ENCODE results near the gene ZBTB16. TPM values are rescaled to one million over a fixed set of nuclear protein-coding genes. Genes with fewer than 3 reads are reported as not detected.

Gene ZBTB16
- total and polyA plus RNA-seq, 2 of the 4 experiments (the other 2 are of a cell fraction), result not detected

GRCh38 chr11:114295676-114296604 lies 236.4 kb downstream of the ZBTB16 start, which contains the start of gene NNMT:
Gene NNMT, plus strand, starts transcription at chr11:114296399. Its CDS starts 158 bp downstream, at chr11:114296557.
- peak within 1 kb of the TSS; percentile 95 to 100 for H4K8ac ChIP-seq (ENCODE audit: low read depth in 2 of 2, low read length in 2 of 2)
- dilution Hi-C loops (cut with HindIII; ENCODE audit: low sequenced_read_pairs, unreplicated experiment) (no loop called here), intact Hi-C loops (cut with micrococcal nuclease) (loop anchor here (1.0 to 10.0 kb wide), 3 partner anchors 104 to 1209 kb away; partner anchors contain the start of genes C11orf71, CADM1 and RBM7), in situ Hi-C loops (cut with MboI; ENCODE audit: low sequenced_read_pairs) (no loop called here)
- ChIA-PET POLR2A (ENCODE audit: unreplicated experiment) (interaction anchor here (0.5 to 1.5 kb wide), 8 partner anchors 9 to 299 kb away, joined by 3 to 14 read pairs (median 4); no protein-coding TSS in a partner anchor), CTCF (interaction anchor here (0.6 to 1.5 kb wide), 3 partner anchors 8 to 20 kb away, joined by 3 to 7 read pairs (median 4); no protein-coding TSS in a partner anchor)
- H3K4ac ChIP-seq (ENCODE audit: low read depth, low read length), result peak within 1 kb of the TSS; percentile 100
- H3K56ac ChIP-seq (ENCODE audit: extremely low read depth, insufficient read depth, low read length), result peak within 1 kb of the TSS; percentile 99
- peaks cover 4% of the 10 kb centered on the region for H3K9me3 ChIP-seq (ENCODE audit: control insufficient read depth, insufficient read depth, low read length)
- peaks cover 18% of the 10 kb centered on the region for H3K4me1 ChIP-seq (ENCODE audit: control insufficient read depth, insufficient read depth, low read length)
- ATAC-seq (ENCODE audit: low read depth) (peak; percentile 73), DNase-seq (peak; percentile 97)
- peak within 1 kb of the TSS; percentile 100 for H3K23ac ChIP-seq (ENCODE audit: low read depth, low read length)
- peak within 1 kb of the TSS; percentile 98 for H3K27ac ChIP-seq (ENCODE audit: insufficient read depth, low read length)
- H3K18ac ChIP-seq (ENCODE audit: low read depth, low read length), result peak within 1 kb of the TSS; percentile 100
- peak within 1 kb of the TSS; percentile 100 for H4K91ac ChIP-seq (ENCODE audit: insufficient read depth, low read depth, low read length)
- H2AK9ac ChIP-seq (replicated peaks; ENCODE audit: low read depth, low read length, poor library complexity), result peak within 1 kb of the TSS; percentile 99
- BruUV-seq (replicated peaks), result no TSS peak
- no peaks in the 10 kb centered on the region for H4K20me1 ChIP-seq (ENCODE audit: insufficient read depth, low read length)
- peak within 1 kb of the TSS; percentile 88 for H2AFZ ChIP-seq (replicated peaks; ENCODE audit: low read length, poor library complexity)
- H3K79me1 ChIP-seq (ENCODE audit: low read depth in 1 of 2, low read length in 2 of 2), result peaks cover 17 to 19% of the 10 kb centered on the region in 2 experiments
- peak within 1 kb of the TSS; percentile 62 for H3K4me3 ChIP-seq (ENCODE audit: insufficient read depth, low read depth, low read length)
- H2AK5ac ChIP-seq (ENCODE audit: low read depth, low read length), result peak within 1 kb of the TSS; percentile 100
- peaks cover 8% of the 10 kb centered on the region for H3K9me1 ChIP-seq (ENCODE audit: insufficient read depth, low read length)
- 46% methylated on average over 4 of the region's 11 CpGs; no CpG with 5 or more reads in 1 of the 2 experiments for WGBS, 2 experiments (ENCODE audit: extremely low coverage in 2 of 2, insufficient read length in 1 of 2)
- H3K27me3 ChIP-seq (ENCODE audit: control insufficient read depth, insufficient read depth, low read length), result no peaks in the 10 kb centered on the region
- peak within 1 kb of the TSS; percentile 100 for H2BK5ac ChIP-seq (ENCODE audit: low read depth, low read length, poor library complexity, severe bottlenecking)
- peak within 1 kb of the TSS; percentile 100 for H2BK20ac ChIP-seq (ENCODE audit: low read depth, low read length)
- peak within 1 kb of the TSS; percentile 100 for H3K14ac ChIP-seq (replicated peaks; ENCODE audit: low read depth, low read length)
- H3K9ac ChIP-seq (ENCODE audit: low read depth, low read length), result peak within 1 kb of the TSS; percentile 97
- TF ChIP-seq CEBPB (IDR thresholded peaks at IDR 0.05; ENCODE audit: low read depth, low read length), result peak; percentile 92
- no peak for TF ChIP-seq CHD1 (IDR thresholded peaks at IDR 0.05; ENCODE audit: low read depth, low read length)
- peak; percentile 71; the same call in 1 of the 2 replicates for TF ChIP-seq MAZ (IDR thresholded peaks at IDR 0.05; ENCODE audit: borderline replicate concordance, low read depth, low read length)
- peak; percentile 35 for TF ChIP-seq RCOR1 (IDR thresholded peaks at IDR 0.05; ENCODE audit: insufficient replicate concordance, low read length)
- TF ChIP-seq CTCF (conservative IDR thresholded peaks at IDR 0.05; ENCODE audit: low read depth, low read length), result 0 out of 2 replicates have a peak, but pooled peaks have one; percentile 2
- TF ChIP-seq FOS (IDR thresholded peaks at IDR 0.05; ENCODE audit: low read depth, low read length), result no peak
- peak; percentile 85 for TF ChIP-seq POLR2A (IDR thresholded peaks at IDR 0.05; ENCODE audit: low read depth, low read length)
- no peak; the same call in 1 of the 2 replicates for TF ChIP-seq NFE2L2 (IDR thresholded peaks at IDR 0.05; ENCODE audit: low read depth, low read length)
- peak within 1 kb of the TSS; percentile 100 for H2BK120ac ChIP-seq (ENCODE audit: low read depth, low read length)
- peak within 1 kb of the TSS; percentile 97; the same call in 2 of the 3 replicates for H2BK15ac ChIP-seq (ENCODE audit: low read depth, low read length)
- H3K36me3 ChIP-seq (ENCODE audit: control insufficient read depth, insufficient read depth, low read length), result peaks cover 8% of the 10 kb centered on the region
- H3K4me2 ChIP-seq (ENCODE audit: low read depth, low read length), result peak within 1 kb of the TSS; percentile 95
- peak within 1 kb of the TSS; percentile 100 for H4K5ac ChIP-seq (ENCODE audit: low read depth, low read length)

All from IMR-90 (cell line).